ENCODE data around the gene SEPTIN14.

GRCh38 chr7:55903985-55904759 lies 41.6 kb upstream of the SEPTIN14 start:
- TF ChIP-seq CTCF (IDR thresholded peaks at IDR 0.05) (no peak), POLR2AphosphoS5 (IDR thresholded peaks at IDR 0.05) (no peak), POLR2A (IDR thresholded peaks at IDR 0.05) (no peak)
